Daoy (cell line): Measurements from ENCODE around the gene RPL7A. TPM values are rescaled to one million over a fixed set of nuclear protein-coding genes. Genes with fewer than 3 reads are reported as not detected.

Source experiments
- DNase-seq: peaks from one replicate; pipeline ENCODE4 v3.0.0-alpha.2; 2015; ENCODE audit warnings: low read depth
- total RNA-seq: library from RNA; depleted of rRNA; stranded (reverse); fragments of >200 nt; shearing (Covaris generic); gene quantifications from 2 replicates; pipeline ENCODE4 v1.2.3, GENCODE V29; 2014

Gene RPL7A
- total RNA-seq, 1 experiment from 2014 or later, result 4,321 TPM

- DNase-seq, result peak; percentile 55
Observed at GRCh38 chr9:133347515-133347984, 468 bp upstream of the RPL7A start.

GRCh38 chr9:133348718-133349573 lies 928 bp downstream of the RPL7A start:
- no peak for DNase-seq

- DNase-seq, result no peak
Observed at GRCh38 chr9:133349965-133350616, 2.1 kb downstream of the RPL7A start.

GRCh38 chr9:133351526-133351907 lies 3.5 kb downstream of the RPL7A start:
- no peak for DNase-seq

- DNase-seq, result peak; percentile 69
Observed at GRCh38 chr9:133351908-133352634, 4.1 kb downstream of the RPL7A start.

GRCh38 chr9:133352635-133353340 lies 4.8 kb downstream of the RPL7A start:
- no peak for DNase-seq

- DNase-seq, result no peak
Observed at GRCh38 chr9:133353548-133353947, 5.5 kb downstream of the RPL7A start.

GRCh38 chr9:133354766-133355165 lies 6.7 kb downstream of the RPL7A start:
- DNase-seq, result no peak

- DNase-seq, result peak; percentile 35
Observed at GRCh38 chr9:133355881-133356357, 7.9 kb downstream of the RPL7A start.

- peak; percentile 89 for DNase-seq
Observed at GRCh38 chr9:133356391-133357091, 8.5 kb downstream of the RPL7A start, which contains the start of the genes SURF1 and SURF2. Gene SURF1 (minus strand): TSS chr9:133356487. CDS start chr9:133356453, 34 bp downstream. Gene SURF2 (plus strand): TSS chr9:133356550. CDS start chr9:133356593, 43 bp downstream.

- DNase-seq, result no peak
Observed at GRCh38 chr9:133357656-133358055, 9.6 kb downstream of the RPL7A start.

GRCh38 chr9:133359399-133360175 lies 11.6 kb downstream of the RPL7A start:
- no peak for DNase-seq

- DNase-seq, result no peak
Observed at GRCh38 chr9:133360400-133361393, 12.7 kb downstream of the RPL7A start.

GRCh38 chr9:133361507-133362092 lies 13.6 kb downstream of the RPL7A start:
- DNase-seq, result no peak

- no peak for DNase-seq
Observed at GRCh38 chr9:133362359-133363044, 14.5 kb downstream of the RPL7A start.

- no peak for DNase-seq
Observed at GRCh38 chr9:133366435-133366834, 18.4 kb downstream of the RPL7A start.

GRCh38 chr9:133367221-133367620 lies 19.2 kb downstream of the RPL7A start:
- DNase-seq, result no peak

GRCh38 chr9:133367778-133368177 lies 19.8 kb downstream of the RPL7A start:
- no peak for DNase-seq
